Measurements from ENCODE around the gene ADAM22.
"Not testable (repeated sequence)": the region's sequence is repeated elsewhere in the genome, so short reads cannot be mapped to it uniquely, and the experiment has no call there.

The ADAM22 gene

GRCh38 chr7:88156356-88156755 lies 222.3 kb downstream of the ADAM22 start:
- ATAC-seq (ENCODE audit: low read depth) (no peak), DNase-seq (ENCODE audit: low spot score in 2 of 2) (no peak)
- no peak overlapping the region for H3K4me3 Mint-ChIP-seq
- peaks cover 12% of the 10 kb centered on the region for H3K36me3 Mint-ChIP-seq
- peaks cover 1% of the 10 kb centered on the region for H3K27me3 Mint-ChIP-seq
- no peaks in the 10 kb centered on the region for H3K4me1 Mint-ChIP-seq
- no peak overlapping the region for H3K27ac Mint-ChIP-seq
- peaks cover 9% of the 10 kb centered on the region for H3K9me3 Mint-ChIP-seq

DNA sequence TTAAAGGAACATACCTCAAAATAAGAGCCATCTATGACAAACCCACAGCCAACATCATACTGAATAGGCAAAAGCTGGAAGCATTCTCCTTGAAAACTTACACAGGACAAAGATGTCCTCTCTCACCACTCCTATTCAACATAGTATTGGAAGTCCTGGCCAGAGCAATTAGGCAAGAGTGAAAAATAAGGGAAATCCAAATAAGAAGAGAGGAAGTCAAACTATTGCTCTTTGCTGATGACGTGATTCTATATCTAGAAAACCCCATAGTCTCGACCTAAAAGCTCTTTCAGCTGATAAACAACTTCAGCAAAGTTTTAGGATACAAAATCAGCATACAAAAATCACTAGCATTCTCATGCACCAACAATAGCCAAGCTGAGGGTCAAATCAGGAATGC lies 225.7 kb downstream of the ADAM22 start:
- H3K4me1 Mint-ChIP-seq; H3K27ac Mint-ChIP-seq; DNase-seq (ENCODE audit: low spot score in 2 of 2); ATAC-seq (ENCODE audit: low read depth); H3K27me3 Mint-ChIP-seq; H3K4me3 Mint-ChIP-seq: not testable (repeated sequence)
- peaks cover 11% of the 10 kb centered on the region for H3K36me3 Mint-ChIP-seq
- H3K9me3 Mint-ChIP-seq, result peaks cover 12% of the 10 kb centered on the region

GRCh38 chr7:88165697-88166096 lies 231.6 kb downstream of the ADAM22 start:
- Mint-ChIP-seq H3K4me3 (no peak overlapping the region), H3K4me1 (no peaks in the 10 kb centered on the region), H3K36me3 (peaks cover 2% of the 10 kb centered on the region), H3K27ac (no peak overlapping the region), H3K27me3 (no peaks in the 10 kb centered on the region), H3K9me3 (peaks cover 3% of the 10 kb centered on the region)
- ATAC-seq (ENCODE audit: low read depth) (no peak), DNase-seq (ENCODE audit: low spot score in 2 of 2) (no peak)

DNA sequence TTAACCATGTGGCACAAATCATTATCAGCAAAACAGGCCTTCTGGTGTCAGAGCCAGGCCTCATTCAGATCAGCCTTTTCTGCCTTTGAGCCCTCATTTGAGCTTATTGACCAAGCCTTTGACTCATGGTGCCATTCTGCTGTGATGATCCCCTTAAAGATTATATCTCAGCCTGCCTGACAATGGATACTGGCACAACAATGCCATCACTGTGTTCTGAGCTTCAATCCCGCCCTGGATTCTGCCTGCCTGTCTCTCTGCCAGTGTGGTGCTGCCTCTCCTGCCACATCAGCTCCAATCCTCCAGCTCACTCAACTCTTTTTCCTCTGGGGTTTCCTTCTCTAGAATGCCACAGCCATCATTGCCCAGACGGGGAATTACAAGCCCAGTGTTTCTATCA lies 233.2 kb downstream of the ADAM22 start:
- ATAC-seq (ENCODE audit: low read depth) (no peak), DNase-seq (ENCODE audit: low spot score in 2 of 2) (no peak)
- H3K4me3 Mint-ChIP-seq, result no peak overlapping the region
- H3K9me3 Mint-ChIP-seq, result no peaks in the 10 kb centered on the region
- H3K27me3 Mint-ChIP-seq, result no peaks in the 10 kb centered on the region
- H3K27ac Mint-ChIP-seq, result no peak overlapping the region
- no peaks in the 10 kb centered on the region for H3K36me3 Mint-ChIP-seq
- H3K4me1 Mint-ChIP-seq, result no peaks in the 10 kb centered on the region

- no peak overlapping the region for H3K4me3 Mint-ChIP-seq
- H3K27ac Mint-ChIP-seq, result no peak overlapping the region
- ATAC-seq (ENCODE audit: low read depth) (no peak), DNase-seq (ENCODE audit: low spot score in 2 of 2) (no peak)
- H3K27me3 Mint-ChIP-seq, result no peaks in the 10 kb centered on the region
- H3K36me3 Mint-ChIP-seq, result no peaks in the 10 kb centered on the region
- no peaks in the 10 kb centered on the region for H3K4me1 Mint-ChIP-seq
- no peaks in the 10 kb centered on the region for H3K9me3 Mint-ChIP-seq
Observed at GRCh38 chr7:88167721-88168120, 233.7 kb downstream of the ADAM22 start.

DNA sequence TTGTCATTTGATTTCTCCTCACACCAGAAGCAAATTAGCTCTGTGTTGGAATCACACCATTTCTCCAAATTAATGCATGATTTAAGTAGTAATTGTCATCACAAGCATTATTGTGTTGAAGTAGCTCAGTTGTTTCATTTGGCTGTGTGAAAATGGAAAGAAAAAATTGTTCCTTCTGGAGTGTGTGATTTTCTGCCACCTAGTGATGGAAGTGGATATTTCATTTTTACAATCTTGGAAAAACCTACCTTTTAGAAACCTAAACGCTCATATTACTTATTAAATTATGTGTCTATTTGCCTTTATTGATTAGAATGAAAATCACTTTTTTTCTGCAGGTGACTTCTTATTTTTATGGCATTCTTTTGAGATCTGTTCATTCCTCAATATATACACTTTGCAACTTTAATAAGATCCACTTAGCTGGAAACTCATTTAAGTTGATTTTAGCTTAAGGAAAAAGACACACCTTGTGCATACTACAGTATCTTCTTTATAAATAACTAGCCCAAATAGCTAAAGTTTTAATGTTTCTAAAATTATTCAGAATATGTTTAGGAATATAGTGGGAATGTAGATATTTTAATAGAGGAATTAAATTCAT lies 235.8 kb downstream of the ADAM22 start:
- H3K4me3 Mint-ChIP-seq, result no peak overlapping the region
- H3K9me3 Mint-ChIP-seq, result no peaks in the 10 kb centered on the region
- no peaks in the 10 kb centered on the region for H3K36me3 Mint-ChIP-seq
- no peaks in the 10 kb centered on the region for H3K4me1 Mint-ChIP-seq
- H3K27me3 Mint-ChIP-seq, result no peaks in the 10 kb centered on the region
- DNase-seq (ENCODE audit: low spot score in 2 of 2), result no peak
- no peak for ATAC-seq (ENCODE audit: low read depth)
- no peak overlapping the region for H3K27ac Mint-ChIP-seq

DNA sequence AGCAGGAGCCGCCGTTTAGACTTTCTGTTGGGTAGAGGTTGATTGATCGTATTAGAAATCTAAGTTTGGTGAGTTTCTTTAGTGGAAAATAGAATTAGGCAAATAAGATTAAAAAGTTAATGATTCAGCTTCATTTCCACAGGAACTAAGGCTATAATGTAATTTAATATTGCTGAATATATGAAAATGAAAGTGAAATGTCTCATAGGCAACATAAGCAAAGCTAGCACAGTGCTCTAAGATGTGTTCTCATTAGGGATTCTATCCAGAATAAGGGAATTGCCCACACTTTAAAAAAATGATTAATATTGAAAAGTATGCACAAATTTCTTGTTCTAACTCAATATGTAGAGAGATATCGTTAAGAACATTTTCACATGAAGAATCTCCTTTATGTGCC lies 238.8 kb downstream of the ADAM22 start:
- DNase-seq (ENCODE audit: low spot score in 2 of 2), result no peak
- H3K4me1 Mint-ChIP-seq, result no peaks in the 10 kb centered on the region
- no peak overlapping the region for H3K27ac Mint-ChIP-seq
- peaks cover 1% of the 10 kb centered on the region for H3K27me3 Mint-ChIP-seq
- no peaks in the 10 kb centered on the region for H3K36me3 Mint-ChIP-seq
- H3K4me3 Mint-ChIP-seq, result no peak overlapping the region
- no peaks in the 10 kb centered on the region for H3K9me3 Mint-ChIP-seq
- ATAC-seq (ENCODE audit: low read depth), result no peak

DNA sequence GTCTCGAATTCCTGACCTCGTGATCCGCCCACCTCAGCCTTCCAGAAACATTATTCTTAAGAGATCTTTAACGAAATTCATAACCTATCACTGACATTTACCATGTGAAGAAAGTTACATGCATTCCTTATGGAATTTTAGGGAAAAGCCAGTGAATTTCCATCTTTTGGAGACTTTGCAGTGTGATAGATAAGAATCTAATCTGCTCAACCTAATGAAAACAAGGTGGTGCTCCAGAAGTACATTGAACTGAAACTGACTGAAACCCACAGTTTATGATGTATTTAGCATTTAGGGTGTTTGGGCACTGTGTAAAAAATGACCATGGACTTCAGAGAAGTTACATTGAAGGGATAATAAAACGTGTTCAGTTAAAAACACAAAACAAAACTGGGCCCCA lies 242.1 kb downstream of the ADAM22 start:
- DNase-seq (ENCODE audit: low spot score in 2 of 2) (no peak), ATAC-seq (ENCODE audit: low read depth) (no peak)
- H3K36me3 Mint-ChIP-seq, result no peaks in the 10 kb centered on the region
- no peaks in the 10 kb centered on the region for H3K4me1 Mint-ChIP-seq
- no peak overlapping the region for H3K27ac Mint-ChIP-seq
- H3K27me3 Mint-ChIP-seq, result peaks cover 1% of the 10 kb centered on the region
- no peak overlapping the region for H3K4me3 Mint-ChIP-seq
- no peaks in the 10 kb centered on the region for H3K9me3 Mint-ChIP-seq

DNA sequence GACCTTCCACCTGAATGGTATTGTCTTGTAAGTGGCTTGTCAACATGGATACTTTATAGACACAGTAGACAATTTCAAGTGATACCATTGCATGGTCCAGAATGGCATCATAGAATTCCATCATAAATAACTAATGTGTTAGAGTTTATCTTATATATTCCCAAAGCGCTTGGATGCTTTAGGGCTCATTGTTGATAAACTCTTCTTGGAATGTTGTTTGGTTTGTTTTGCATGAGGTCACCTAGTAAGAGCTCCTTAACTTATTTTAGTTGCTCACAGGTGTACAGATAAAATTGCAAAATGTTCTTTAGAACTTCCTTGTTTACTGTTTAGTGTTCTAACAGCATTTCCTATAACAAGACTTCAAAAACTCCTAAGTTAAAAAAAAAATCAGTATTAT lies 249.0 kb downstream of the ADAM22 start:
- DNase-seq (ENCODE audit: low spot score in 2 of 2), result no peak
- Mint-ChIP-seq H3K4me3 (no peak overlapping the region), H3K27me3 (no peaks in the 10 kb centered on the region), H3K9me3 (no peaks in the 10 kb centered on the region), H3K27ac (no peak overlapping the region), H3K36me3 (no peaks in the 10 kb centered on the region), H3K4me1 (no peaks in the 10 kb centered on the region)
- ATAC-seq (ENCODE audit: low read depth), result no peak

- Mint-ChIP-seq H3K4me1 (no peaks in the 10 kb centered on the region), H3K27me3 (no peaks in the 10 kb centered on the region), H3K27ac (no peak overlapping the region), H3K36me3 (no peaks in the 10 kb centered on the region), H3K4me3 (no peak overlapping the region), H3K9me3 (no peaks in the 10 kb centered on the region)
- ATAC-seq (ENCODE audit: low read depth) (no peak), DNase-seq (ENCODE audit: low spot score in 2 of 2) (no peak)
Observed at GRCh38 chr7:88184848-88185304, 250.8 kb downstream of the ADAM22 start.

DNA sequence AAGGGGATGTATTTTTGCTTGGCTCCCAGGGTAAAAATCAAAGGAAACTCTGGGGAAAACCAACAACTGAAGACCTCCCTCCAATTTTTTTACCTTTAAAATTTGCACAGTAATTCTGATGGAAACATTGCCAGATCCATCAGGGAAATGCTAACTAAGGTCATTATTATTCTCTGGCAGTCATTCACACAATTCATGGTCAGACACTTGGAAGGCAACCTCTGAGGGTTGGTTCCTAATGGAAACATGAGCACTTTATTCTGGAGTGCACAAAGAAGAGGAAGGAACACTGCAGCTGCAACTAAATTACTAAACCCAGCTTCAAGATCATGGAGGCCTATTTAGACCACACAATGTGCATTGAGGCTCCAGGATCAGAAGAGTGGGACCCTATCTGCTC lies 251.6 kb downstream of the ADAM22 start:
- no peaks in the 10 kb centered on the region for H3K9me3 Mint-ChIP-seq
- H3K4me3 Mint-ChIP-seq, result no peak overlapping the region
- no peak overlapping the region for H3K27ac Mint-ChIP-seq
- H3K36me3 Mint-ChIP-seq, result no peaks in the 10 kb centered on the region
- no peak for ATAC-seq (ENCODE audit: low read depth)
- DNase-seq (ENCODE audit: low spot score in 2 of 2), result no peak
- no peaks in the 10 kb centered on the region for H3K4me1 Mint-ChIP-seq
- H3K27me3 Mint-ChIP-seq, result no peaks in the 10 kb centered on the region

DNA sequence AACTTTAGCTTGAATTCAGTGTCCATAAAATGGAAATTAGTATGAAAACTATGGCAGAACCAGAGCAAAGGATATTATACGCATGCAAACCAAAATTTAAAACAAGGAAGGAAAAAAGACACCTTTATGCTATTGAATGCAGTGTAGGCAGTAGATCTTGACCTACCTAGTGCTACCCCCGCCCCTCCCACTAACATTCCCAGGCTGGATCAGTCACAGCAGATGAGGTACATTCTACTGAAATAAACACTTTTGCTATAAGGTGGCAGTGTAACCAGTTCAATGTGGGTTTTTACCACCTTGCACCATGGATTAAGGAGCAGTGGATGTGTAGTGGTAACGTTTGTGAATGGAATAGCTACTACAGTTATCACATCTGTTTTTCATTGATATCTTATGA lies 257.9 kb downstream of the ADAM22 start:
- no peaks in the 10 kb centered on the region for H3K9me3 Mint-ChIP-seq
- no peak for ATAC-seq (ENCODE audit: low read depth)
- no peak for DNase-seq (ENCODE audit: low spot score in 2 of 2)
- no peak overlapping the region for H3K4me3 Mint-ChIP-seq
- no peak overlapping the region for H3K27ac Mint-ChIP-seq
- H3K4me1 Mint-ChIP-seq, result no peaks in the 10 kb centered on the region
- H3K27me3 Mint-ChIP-seq, result no peaks in the 10 kb centered on the region
- H3K36me3 Mint-ChIP-seq, result no peaks in the 10 kb centered on the region

- ATAC-seq (ENCODE audit: low read depth) (no peak), DNase-seq (ENCODE audit: low spot score in 2 of 2) (no peak)
- H3K9me3 Mint-ChIP-seq, result no peaks in the 10 kb centered on the region
- no peak overlapping the region for H3K4me3 Mint-ChIP-seq
- H3K27me3 Mint-ChIP-seq, result no peaks in the 10 kb centered on the region
- H3K27ac Mint-ChIP-seq, result no peak overlapping the region
- H3K4me1 Mint-ChIP-seq, result no peaks in the 10 kb centered on the region
- H3K36me3 Mint-ChIP-seq, result peaks cover 20% of the 10 kb centered on the region
Observed at GRCh38 chr7:88200261-88200660, 266.2 kb downstream of the ADAM22 start.

DNA sequence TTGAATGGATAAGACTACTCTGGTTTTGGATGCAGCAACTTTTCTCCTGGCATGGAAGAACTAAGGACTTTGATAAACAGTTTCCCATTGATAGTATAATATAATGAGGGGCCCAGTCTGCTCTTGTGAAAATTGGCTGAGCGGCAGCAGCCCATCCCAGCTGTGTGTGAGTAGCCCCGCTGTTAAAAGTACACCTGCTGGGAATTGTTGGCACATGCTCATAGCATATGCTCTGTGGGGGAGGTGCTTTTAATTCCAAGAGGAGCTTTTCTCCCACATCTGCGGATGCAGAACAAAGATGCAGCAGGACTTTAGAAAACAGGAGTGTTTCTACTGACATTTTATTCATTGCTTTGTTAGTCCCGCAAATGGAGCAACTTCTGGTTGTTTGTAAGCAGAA lies 266.7 kb downstream of the ADAM22 start:
- peaks cover 21% of the 10 kb centered on the region for H3K36me3 Mint-ChIP-seq
- no peak overlapping the region for H3K27ac Mint-ChIP-seq
- no peaks in the 10 kb centered on the region for H3K27me3 Mint-ChIP-seq
- no peaks in the 10 kb centered on the region for H3K4me1 Mint-ChIP-seq
- ATAC-seq (ENCODE audit: low read depth), result no peak
- DNase-seq (ENCODE audit: low spot score in 2 of 2), result no peak
- H3K4me3 Mint-ChIP-seq, result no peak overlapping the region
- no peaks in the 10 kb centered on the region for H3K9me3 Mint-ChIP-seq

DNA sequence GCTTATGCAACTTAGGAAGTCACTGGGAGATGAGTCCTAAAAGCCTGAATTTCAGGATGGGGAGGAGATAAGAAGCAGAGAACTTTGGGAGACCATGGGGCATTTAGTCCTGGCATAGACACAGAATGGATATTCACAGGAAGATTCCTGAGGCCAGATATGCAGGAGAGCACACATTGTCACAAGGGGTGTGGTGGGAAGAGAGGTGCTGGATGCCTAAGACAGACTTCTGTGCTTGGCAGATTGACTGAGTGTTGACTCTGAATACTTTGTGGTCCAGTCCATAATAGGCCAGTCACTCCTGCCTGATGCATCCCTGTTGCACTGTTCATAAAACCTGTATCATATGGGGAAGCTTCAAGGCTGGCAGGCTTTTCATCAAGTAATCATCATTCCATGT lies 267.3 kb downstream of the ADAM22 start:
- H3K27me3 Mint-ChIP-seq, result no peaks in the 10 kb centered on the region
- DNase-seq (ENCODE audit: low spot score in 2 of 2) (no peak), ATAC-seq (ENCODE audit: low read depth) (no peak)
- H3K4me1 Mint-ChIP-seq, result no peaks in the 10 kb centered on the region
- no peak overlapping the region for H3K27ac Mint-ChIP-seq
- H3K36me3 Mint-ChIP-seq, result peaks cover 22% of the 10 kb centered on the region
- H3K9me3 Mint-ChIP-seq, result no peaks in the 10 kb centered on the region
- H3K4me3 Mint-ChIP-seq, result no peak overlapping the region
